NCI-H1417 treated with DMSO at 0.1 percent for 48 hours (cell line): ENCODE measurements around the gene DARS2.
"Not testable (repeated sequence)": the region's sequence is repeated elsewhere in the genome, so short reads cannot be mapped to it uniquely, and the experiment has no call there.

Source experiments
- DNase-seq: peaks from one replicate; lab custom pipeline; 2025; lab: John Stamatoyannopoulos, UW

Gene DARS2

GRCh38 chr1:173824315-173825081, at the start of gene DARS2, which contains the start of gene CENPL:
Gene DARS2 (plus strand): TSS chr1:173824673. CDS start chr1:173825230, 557 bp downstream.
Gene CENPL (minus strand): TSS chr1:173824883. CDS start chr1:173811299, 13,584 bp downstream.
- DNase-seq, result peak; percentile 95

GRCh38 chr1:173775578-173776226, 48.8 kb upstream of the DARS2 start:
- DNase-seq, result no peak

- DNase-seq, result no peak
Observed at GRCh38 chr1:173779936-173780335, 44.5 kb upstream of the DARS2 start.

GRCh38 chr1:173784997-173785396, 39.5 kb upstream of the DARS2 start:
- no peak for DNase-seq

- no peak for DNase-seq
Observed at GRCh38 chr1:173789841-173790240, 34.6 kb upstream of the DARS2 start.

- no peak for DNase-seq
Observed at GRCh38 chr1:173798078-173798477, 26.4 kb upstream of the DARS2 start.

- DNase-seq, result not testable (repeated sequence)
Observed at GRCh38 chr1:173799995-173800394, 24.5 kb upstream of the DARS2 start.

GRCh38 chr1:173802961-173803360, 21.5 kb upstream of the DARS2 start:
- DNase-seq, result no peak

GRCh38 chr1:173813654-173814053, 10.8 kb upstream of the DARS2 start:
- not testable (repeated sequence) for DNase-seq

GRCh38 chr1:173818459-173818858, 6.0 kb upstream of the DARS2 start:
- no peak for DNase-seq

GRCh38 chr1:173821680-173822079, 2.8 kb upstream of the DARS2 start:
- no peak for DNase-seq

- DNase-seq, result no peak
Observed at GRCh38 chr1:173823781-173824314, 625 bp upstream of the DARS2 start.

GRCh38 chr1:173827611-173828010, 3.1 kb downstream of the DARS2 start:
- no peak for DNase-seq

GRCh38 chr1:173832748-173833147, 8.3 kb downstream of the DARS2 start:
- no peak for DNase-seq

GRCh38 chr1:173852105-173852504, 27.6 kb downstream of the DARS2 start:
- no peak for DNase-seq

- DNase-seq, result no peak
Observed at GRCh38 chr1:173853074-173853473, 28.6 kb downstream of the DARS2 start.

GRCh38 chr1:173856014-173856413, 31.5 kb downstream of the DARS2 start:
- DNase-seq, result no peak

- no peak for DNase-seq
Observed at GRCh38 chr1:173856903-173857302, 32.4 kb downstream of the DARS2 start.

GRCh38 chr1:173857363-173857917, 33.0 kb downstream of the DARS2 start:
- DNase-seq, result no peak

GRCh38 chr1:173859547-173859946, 35.1 kb downstream of the DARS2 start:
- DNase-seq, result not testable (repeated sequence)

GRCh38 chr1:173860065-173860464, 35.6 kb downstream of the DARS2 start:
- no peak for DNase-seq

- no peak for DNase-seq
Observed at GRCh38 chr1:173861731-173862145, 37.3 kb downstream of the DARS2 start.
